ENCODE data around the gene FARS2.
A peak's percentile ranks its signal among the peaks of the same experiment; 100 is the strongest.

FARS2 gene

DNA sequence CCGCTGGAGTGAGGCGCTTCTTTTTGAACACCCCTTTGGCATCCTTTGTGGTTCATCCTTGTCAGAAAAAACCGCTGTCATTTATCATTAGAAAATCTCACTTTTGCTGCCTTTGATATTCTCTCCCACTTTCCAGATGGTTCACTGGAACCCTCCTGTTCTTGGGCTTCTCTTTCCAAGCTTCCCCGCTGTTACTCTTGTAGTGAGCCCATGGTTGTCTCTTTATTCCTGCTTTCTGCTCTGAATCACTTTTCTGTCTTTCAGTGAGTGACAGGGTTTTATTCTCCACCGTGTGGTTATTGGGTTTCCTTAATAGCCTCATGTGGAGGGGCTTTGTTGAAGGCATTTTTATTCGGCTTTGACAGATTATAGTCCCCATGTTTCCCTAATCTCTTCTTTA lies 117.0 kb downstream of the FARS2 start:
- DNase-seq = no peak

DNA sequence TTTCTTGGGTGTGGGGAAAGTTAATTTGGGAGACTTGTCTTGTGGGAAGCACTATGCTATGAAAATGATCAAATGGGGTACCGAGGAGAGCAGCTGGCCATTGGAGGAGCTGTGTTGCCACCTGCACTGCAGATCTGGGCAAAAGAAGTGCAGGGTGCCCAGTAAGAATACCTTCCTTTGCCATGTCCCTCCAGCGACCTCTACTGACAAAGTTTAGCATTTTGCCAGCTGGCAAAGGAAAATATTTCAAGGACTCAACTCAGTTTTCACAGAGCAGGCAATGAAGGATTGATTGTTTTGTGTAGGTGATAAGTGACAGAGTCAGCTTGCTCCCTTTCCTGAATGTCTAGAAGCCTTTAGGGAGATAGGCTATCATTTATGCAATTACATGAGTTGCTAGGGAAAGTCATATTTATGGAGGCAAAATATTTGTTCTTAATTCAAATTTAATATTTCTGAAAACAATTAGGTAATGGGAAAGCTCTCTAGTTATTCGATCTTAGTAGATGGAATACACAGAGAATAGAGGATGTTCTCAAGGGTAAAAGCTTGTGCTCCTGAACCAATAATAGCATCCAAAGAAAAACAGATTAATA lies 118.4 kb downstream of the FARS2 start:
- DNase-seq = no peak

DNA sequence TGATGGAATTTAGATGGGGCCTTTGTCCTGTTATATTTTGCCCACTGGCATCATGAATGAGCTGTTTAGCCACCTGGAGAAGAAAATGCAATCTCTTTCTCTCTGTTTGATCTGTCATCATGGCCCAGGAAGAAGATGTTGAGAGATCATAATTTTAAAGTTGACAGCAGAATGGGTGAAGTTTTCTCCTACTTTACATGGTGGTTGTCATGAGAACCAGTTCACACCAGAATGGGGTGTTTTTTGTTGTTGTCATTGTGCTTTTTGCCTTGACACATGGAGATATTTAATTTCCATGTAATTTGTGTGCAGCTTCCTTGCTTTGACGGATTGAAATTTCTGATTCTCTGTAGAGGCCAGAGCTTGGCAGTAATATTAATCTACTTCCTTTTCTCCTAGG lies 122.5 kb downstream of the FARS2 start:
- no peak for DNase-seq

DNA sequence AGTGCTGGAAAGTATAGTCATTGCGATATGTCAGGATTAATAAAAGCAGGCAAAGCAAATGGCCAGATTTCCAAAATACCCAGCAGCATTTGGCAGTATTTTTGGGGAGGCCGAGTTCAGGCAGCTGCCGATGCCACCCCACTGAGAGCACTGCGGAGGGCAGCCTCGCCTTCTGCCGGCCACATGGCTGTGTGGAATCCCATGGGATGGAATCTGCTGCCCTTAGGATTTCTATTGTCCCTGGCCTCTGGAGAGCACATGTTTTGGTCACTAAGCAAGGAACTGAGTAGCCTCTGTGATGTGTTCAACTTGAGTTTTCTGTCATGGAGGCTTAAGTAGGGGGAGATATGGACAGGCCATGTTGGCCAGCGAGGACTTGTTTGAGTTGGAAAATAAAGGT lies 123.0 kb downstream of the FARS2 start:
- DNase-seq = no peak

DNA sequence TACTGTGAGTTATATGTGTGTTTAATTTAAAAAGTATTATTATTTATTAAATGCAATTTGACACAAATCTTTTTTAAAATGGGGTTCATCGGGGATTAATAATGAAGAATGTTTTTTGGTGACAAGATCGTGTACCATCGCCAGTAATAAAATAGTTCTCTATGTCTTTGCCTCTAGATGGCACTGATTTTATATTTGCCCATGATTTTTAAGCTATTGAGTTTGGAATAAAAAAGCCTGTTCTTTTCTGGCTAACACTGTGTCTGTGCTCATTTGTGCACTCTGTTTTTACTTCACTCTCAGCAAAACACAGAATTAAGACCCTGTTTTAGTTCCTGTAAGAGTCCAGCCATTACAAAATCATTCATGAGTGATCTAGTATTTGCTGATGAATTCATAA lies 127.0 kb downstream of the FARS2 start:
- no peak for DNase-seq

DNA sequence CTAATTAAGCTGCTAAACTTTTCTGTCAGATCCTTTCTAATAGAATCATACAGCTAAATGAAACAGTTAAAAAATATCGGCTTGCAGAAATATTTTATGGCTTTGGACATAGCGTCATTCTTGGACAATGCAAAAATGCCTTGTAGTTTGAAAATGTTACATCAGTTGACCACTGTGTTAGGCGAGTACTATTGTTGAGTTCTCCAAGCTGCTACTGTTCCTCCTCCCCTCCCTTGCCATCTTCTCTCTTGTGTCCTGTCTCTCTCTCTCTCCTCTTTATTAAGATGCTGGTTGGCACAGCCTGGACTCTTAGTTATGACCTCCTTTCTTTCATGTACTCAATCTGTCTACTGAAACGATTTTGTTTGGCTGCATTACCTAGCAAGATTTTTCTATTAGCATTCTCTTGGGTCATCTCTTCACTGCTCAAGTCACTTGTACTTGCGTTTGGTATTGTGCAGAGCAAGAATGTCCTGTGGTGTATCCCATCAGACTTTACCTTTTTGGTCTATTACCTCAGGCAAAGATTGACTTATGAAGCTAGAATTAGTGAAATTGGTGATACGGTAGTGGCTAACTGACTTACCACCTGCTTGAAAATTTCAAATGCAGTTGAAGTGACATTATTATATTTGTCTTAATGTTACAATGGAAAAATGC lies 127.9 kb downstream of the FARS2 start:
- no peak for DNase-seq

DNA sequence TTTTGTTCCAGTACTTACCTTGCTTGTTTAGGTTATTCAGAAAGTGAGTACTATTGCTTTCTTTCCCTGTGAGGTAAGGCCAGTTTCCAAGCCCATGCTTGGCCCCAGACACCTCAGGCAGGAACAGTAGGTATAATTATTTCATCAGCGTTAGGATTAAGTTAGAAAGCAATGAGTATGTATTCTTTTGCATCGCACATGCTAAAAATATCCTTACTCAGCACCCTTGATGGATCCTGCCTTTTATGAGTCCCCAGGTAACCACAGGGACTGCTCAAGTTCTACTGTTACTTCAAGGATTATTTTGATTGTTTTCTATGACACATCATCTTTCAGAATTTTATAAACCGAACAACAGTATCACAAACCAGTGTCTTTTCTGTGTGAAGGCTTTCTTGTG lies 128.9 kb downstream of the FARS2 start:
- no peak for DNase-seq

DNA sequence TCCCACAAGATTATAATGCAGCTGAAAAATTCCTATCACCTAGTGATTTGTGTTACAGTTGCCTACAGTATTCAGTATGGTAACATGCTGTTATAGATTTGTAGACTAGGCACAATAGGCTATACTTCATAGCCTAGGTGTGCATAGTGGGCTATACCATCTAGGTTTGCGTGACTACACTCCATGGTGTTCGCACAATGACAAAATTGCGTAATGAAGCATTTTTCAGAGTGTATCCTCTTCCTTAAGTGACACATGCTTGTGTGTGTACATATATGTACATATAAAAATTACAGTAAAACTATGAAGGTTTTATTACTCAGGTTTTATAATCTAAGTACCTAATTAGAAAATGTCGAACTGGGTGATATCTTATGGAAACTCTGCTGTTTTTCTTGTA lies 133.0 kb downstream of the FARS2 start:
- no peak for DNase-seq

DNA sequence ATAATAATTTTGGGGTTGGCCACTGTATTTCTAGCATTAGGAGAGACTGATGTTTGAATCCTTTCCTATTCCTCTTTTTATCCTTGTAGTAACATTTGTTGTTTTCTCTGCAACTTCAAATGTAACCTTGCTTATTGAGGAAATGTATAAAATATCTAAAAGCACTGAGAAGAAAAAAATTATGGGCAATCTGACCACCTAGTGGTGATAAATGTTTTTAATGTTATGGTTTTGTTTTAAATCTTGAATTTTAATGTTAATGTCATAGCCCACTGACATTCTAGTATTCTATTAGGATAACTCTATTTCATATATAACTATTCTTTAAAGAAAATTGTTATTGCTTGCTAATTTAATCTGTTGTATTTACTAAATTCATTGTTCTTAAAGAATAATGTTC lies 134.4 kb downstream of the FARS2 start:
- DNase-seq = no peak

DNA sequence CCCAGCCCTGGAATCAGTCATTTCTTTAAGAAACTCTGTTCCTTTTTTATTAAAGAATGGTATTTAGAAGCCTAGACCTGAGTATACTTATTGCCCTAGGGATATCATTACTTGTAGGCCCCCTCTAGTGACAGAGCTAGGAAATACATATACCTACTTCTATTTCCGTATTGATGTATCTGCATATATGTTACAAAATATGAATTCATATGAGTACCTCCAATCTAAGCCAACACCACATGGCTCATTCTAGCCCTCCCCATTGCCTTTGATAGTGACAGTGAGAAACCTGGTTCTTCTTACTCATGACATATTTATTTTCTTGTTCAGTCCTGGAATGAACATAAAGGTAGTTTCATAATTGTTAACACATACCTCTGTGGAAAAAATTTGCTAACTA lies 137.2 kb downstream of the FARS2 start:
- no peak for DNase-seq

DNA sequence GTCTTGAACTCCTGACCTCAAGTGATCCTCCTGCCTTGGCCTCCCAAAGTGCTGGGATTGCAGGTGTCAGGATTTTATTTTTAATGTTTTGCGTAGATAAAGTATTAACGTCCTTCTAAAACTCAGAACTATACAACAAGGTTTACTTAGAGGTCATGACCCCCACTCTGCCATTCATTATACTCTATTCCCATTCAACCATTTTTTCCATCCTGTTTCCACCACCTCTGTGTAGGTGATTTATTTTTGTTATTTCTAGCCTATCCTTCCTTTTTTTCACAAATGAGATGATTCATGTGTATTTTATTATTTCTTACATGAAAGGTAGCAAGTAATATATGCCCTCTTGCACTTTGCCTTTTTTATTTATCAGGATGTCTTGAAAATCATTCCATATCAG lies 138.1 kb downstream of the FARS2 start:
- DNase-seq = no peak

DNA sequence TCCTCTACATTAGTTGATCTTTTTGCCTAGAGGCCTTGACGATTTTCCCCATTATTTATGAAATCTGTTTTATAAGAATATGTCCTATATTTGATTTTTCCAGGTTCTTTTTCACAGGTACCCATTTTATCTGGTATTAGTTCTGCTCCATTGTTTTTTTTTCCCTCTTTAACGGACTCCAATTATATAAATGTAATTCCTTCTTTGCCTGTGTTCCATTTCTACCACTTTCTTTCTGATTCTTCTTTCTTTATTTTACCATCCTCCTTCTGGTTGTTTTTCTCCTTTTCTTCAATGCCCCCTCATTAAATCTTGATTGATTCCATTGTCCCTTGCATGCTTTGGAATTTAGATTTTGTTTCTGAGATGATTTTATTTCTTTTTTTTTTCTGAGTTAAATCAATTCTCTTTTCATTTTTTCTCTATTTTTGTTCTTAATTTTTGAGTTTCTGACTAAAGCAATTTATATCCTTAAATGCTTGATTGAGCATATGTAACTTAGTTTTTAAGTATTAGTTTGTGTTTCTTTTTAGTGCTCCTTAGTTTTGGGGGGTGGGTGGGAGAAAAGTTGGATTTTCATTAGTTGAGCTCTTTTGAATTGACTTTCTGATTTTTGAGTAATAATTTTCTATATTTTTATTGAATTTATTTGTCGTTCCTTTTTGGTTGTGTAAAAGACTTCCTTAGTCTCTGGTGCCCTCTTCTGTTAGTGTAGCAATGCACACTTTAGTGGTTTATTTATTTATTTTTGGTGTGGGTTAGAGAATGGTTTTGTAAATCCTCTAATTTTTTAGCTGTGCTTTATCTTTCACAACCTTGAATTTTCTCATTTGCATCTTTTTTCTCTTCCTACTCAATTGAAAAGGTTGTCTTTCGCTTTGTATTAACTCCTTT lies 140.8 kb downstream of the FARS2 start:
- no peak for DNase-seq

DNA sequence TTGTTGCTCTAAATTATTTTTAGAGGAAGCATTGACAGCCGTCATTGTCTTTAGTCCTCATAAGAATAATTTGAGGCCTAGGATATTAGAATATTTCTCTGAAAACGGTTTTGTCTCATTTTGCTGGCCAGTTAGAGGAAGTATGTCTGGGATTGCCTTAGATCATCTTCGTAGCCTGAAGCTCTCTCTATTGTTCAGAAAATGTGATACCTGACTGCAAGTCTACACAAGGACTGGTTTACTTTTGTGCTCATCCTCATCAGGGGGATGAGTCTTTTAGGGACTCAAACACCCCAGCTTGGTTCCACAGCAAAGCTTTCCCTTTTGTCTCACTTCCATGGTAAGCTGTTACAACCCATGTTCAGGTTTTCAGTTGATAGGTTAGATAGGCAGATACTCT lies 141.8 kb downstream of the FARS2 start:
- no peak for DNase-seq

DNA sequence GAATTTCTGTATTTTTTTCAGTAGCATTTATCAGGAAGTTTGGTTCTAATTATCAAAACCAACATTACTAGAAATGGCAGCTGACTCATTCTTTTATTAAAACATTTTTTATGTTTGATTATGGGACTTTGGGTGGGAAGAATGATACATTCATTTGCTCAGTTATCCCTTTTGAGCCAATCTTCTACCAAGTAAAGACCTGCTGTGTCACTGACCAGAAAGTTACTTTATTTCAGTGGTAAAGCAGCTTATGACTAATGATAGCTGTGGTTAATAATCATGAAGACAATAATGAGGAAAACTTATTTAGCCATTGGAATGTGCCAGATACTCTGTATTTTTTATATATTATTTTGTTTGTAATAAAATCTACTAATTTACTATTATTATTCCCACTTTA lies 142.3 kb downstream of the FARS2 start:
- no peak for DNase-seq

DNA sequence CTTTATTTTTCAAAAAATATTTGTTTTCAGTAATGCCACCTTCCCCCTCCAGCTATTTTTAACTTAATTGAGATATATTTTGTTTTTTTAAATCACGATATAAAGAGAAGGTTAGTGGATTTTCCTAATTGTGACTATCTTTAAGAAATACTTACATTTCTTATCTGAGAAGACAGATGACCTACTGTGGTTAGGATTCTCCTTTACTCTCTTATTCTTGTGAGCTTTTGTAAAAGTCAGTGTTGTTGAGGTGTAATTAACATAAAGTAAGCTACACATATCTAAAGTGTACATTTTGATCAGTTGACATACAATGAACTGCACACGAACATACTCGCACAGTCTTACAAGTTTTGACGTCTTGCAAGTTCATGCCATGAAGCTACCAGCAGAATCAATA lies 144.7 kb downstream of the FARS2 start:
- DNase-seq = no peak

DNA sequence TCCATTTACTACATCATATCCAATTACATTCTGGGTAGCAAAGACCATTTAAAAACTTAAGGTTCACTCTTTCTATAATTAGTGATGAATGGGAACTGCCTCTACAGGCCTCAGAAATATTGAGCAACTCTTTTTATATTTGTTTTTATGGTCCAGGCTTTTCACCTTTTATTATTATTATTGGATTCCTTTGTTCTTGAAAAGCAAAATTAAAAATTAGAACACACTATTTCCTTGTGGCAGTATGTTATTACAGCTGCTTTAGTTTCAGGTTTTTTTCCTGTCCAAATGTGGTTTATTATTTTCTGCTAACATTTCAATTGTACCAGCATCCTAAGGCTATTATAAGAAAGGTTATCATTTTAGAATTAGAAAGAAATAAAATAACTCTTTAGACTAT lies 150.1 kb downstream of the FARS2 start:
- DNase-seq = no peak

DNA sequence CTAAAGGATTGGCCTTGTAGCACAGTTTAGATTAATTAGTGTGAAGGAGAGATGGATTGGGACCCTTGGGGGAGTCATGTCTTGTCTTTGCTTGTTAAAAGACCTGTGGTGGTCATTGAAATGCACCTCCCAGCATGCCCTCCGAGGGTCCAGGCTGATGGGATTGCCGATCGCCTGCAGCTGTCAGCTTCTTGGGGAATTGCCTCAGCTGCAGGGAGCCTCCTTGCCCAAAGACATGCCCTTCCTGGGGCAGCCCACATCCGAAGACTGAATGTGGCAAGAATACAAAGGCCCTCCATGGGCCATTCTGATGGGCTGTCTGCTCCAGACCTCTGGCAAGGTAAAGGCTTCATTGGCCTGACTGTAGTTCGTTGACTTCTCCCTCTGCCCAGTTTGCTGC lies 150.7 kb downstream of the FARS2 start:
- no peak for DNase-seq

DNA sequence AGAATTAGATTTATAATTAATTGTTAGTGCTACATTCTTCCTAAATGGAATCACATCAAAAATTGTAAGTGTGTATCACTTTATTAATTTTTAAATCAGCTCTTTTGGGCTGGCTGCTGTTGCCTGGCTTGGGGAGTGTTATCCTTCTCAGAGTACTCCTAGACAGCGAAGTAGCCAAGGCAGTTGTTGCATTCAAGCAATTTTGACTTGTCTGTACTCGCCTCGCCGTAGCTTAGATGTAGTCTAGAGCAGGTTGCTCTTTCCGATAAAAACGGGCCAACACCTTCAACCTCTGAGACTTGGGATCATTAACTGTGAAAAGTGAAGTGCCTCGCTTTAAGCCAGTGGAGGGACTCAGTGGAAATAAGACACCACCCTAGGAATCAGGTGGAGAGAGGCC lies 151.3 kb downstream of the FARS2 start:
- DNase-seq = no peak

DNA sequence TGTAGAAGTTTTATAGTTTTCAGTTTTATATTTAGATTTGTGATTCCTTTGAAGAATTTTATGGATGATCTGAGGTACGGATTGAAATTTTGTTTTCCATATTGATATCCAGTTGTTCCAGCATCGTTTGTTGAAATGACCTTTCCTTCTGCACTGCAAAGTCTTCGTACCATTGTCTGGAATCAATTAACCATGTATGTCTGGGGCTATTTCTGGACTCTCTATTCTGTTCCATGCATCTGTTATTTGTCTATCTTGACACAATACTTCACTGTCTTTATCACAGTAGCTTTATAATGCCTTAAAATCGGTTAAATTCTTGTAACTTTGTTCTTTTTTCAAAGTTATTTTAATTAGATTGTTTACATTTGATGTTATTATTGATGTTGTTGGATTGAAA lies 154.9 kb downstream of the FARS2 start:
- DNase-seq = no peak

DNA sequence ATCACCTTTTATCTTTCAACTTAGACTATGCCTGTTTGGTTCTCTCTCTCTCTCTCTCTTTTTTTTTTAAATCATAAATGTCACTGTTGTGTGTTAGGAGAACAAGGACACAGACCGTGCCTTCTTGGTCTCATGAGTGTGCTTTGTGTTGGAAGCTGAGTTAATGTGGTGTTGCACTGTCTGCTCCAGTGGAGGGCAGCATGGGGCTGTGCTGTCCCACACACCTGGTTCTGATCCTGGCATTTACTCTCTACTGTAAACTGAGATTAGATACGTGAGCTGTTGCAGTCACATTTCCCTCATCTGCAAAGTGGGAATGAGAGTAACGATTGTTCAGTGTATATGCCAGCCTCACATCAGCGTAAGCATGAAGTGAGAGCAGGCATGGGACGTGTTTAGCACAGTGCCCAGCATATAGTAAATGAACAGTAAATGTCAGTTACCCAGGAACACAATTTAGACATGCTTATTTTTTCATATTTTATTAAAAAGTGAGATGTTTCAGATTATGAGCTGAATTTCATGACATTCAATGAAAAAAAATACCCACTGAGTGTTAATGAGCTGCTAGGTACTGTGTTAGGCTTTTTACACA lies 161.1 kb downstream of the FARS2 start:
- peak in 9 of 56 donors; percentile 1 to 8 (median 3) for DNase-seq

DNA sequence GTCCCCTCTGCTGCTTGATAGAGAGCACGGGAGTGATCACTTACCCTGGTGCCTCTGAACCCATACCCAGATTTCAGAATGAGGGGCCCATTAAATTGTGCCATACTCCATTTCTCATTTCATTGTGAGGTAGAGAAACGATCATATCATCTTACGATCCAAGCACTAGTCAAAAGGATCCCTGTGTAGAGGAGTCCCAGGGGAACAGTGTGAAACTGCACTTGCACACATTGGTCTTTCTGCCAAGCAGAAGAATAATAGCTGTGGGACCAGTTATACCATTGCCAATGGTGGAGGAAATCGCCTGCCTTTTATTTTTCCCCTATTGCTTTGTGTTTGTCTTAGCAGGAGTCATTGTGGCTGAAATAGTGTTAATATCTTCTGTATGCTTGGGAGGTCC lies 161.9 kb downstream of the FARS2 start:
- no peak for DNase-seq

DNA sequence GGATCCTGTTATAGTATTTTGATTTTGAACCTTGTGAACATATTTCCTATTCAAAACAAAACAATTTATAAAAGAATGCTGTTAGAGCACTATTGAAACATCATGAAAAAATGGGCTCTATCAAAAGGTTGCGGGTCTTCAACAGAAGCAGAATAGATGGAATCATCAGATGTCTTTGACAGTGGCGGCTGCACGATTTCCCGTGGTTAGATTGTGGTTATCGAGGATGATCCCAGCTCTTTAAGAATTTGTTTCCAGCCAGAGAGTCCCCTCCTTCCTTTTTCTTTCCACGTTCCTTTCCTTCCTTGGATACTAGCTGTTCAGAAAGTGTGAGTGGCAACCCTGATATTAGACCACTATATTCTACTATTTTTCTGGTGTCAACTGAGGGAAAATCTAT lies 163.4 kb downstream of the FARS2 start:
- DNase-seq = no peak
